ENCODE data around the gene TBC1D13. TPM values are rescaled to one million over a fixed set of nuclear protein-coding genes. Genes with fewer than 3 reads are reported as not detected.

The TBC1D13 gene
- total and polyA plus RNA-seq, 10 of the 15 experiments (the other 5 are each of a cell fraction or from before 2014, with no cell fraction given) = 3.0 to 23.1 (median 16.5) TPM

GRCh38 chr9:128798896-128799295, 11.8 kb downstream of the TBC1D13 start (continued):
- TF ChIP-seq BCL3 (IDR thresholded peaks at IDR 0.05; ENCODE audit: borderline replicate concordance, insufficient read depth, low read depth, low read length, poor library complexity, severe bottlenecking) (no peak), ZNF592 (IDR thresholded peaks at IDR 0.05) (no peak), POU2F2 (IDR thresholded peaks at IDR 0.05; ENCODE audit: borderline replicate concordance, low read depth, low read length) (no peak), CHD4 (IDR thresholded peaks at IDR 0.05) (no peak), MTA3 (IDR thresholded peaks at IDR 0.05; ENCODE audit: borderline replicate concordance, low read length) (no peak)

GRCh38 chr9:128800061-128800460, 13.0 kb downstream of the TBC1D13 start:
- no peak overlapping the region for H3K9ac ChIP-seq (ENCODE audit: control insufficient read depth, insufficient read depth, low read length)
- H3K36me3 ChIP-seq (ENCODE audit: control insufficient read depth in 2 of 2, insufficient read depth in 2 of 2, low read length in 1 of 2) = peaks cover 15 to 18% of the 10 kb centered on the region in 2 experiments
- H3K4me1 ChIP-seq (ENCODE audit: control insufficient read depth, insufficient read depth, low read length) = no peaks in the 10 kb centered on the region
- ChIA-PET SMC1A (ENCODE audit: uncharacterized antibody, unreplicated experiment) (interaction anchor here (0.6 kb wide), 1 partner anchor 8 kb away, joined by 3 read pairs; no protein-coding TSS in a partner anchor), POLR2A (no interaction called here), RAD21 (ENCODE audit: unreplicated experiment) (no interaction called here), CTCF (no interaction called here)
- TF ChIP-seq NFYA (IDR thresholded peaks at IDR 0.05; ENCODE audit: borderline replicate concordance, low read depth, low read length) (no peak), ATF2 (IDR thresholded peaks at IDR 0.05; ENCODE audit: low read length) (no peak), HCFC1 (IDR thresholded peaks at IDR 0.05; ENCODE audit: low read length) (no peak), EGR1 (IDR thresholded peaks at IDR 0.05; ENCODE audit: borderline replicate concordance in 1 of 2, low read depth in 2 of 2, low read length in 2 of 2) (no peak), FOS (IDR thresholded peaks at IDR 0.05; ENCODE audit: borderline replicate concordance, extremely low read depth, insufficient read length) (no peak), SMAD1 (IDR thresholded peaks at IDR 0.05; ENCODE audit: low read depth, partially characterized antibody) (no peak), USF1 (IDR thresholded peaks at IDR 0.05; ENCODE audit: borderline replicate concordance, extremely low read length, insufficient read depth, low read depth, low read length) (no peak)
- H3K27ac ChIP-seq (ENCODE audit: control insufficient read depth, insufficient read depth) = no peak overlapping the region
- WGBS (ENCODE audit: insufficient coverage, insufficient replicate concordance, low lambda C conversion rate, missing lambda C conversion rate) = 98% methylated on average over 7 of the region's 7 CpGs
- no TSS peak for BruUV-seq (replicated peaks)
- no peak overlapping the region for H3K4me2 ChIP-seq (ENCODE audit: control insufficient read depth, insufficient read depth)
- DNase-seq (ENCODE audit: low read depth, low spot score) (no peak), ATAC-seq (no peak), FAIRE-seq (no peak)
- no peak overlapping the region for H3K4me3 ChIP-seq
- no peaks in the 10 kb centered on the region for H3K9me3 ChIP-seq (replicated peaks; ENCODE audit: control insufficient read depth, insufficient read depth, low read length)
- intact Hi-C loops (cut with micrococcal nuclease; ENCODE audit: unreplicated experiment) (no loop called here), in situ Hi-C loops (cut with MboI) (no loop called here)
- H3K79me2 ChIP-seq (ENCODE audit: control insufficient read depth, insufficient read depth, low read length) = no peaks in the 10 kb centered on the region
- H2AFZ ChIP-seq (ENCODE audit: control insufficient read depth, low read depth, low read length) = no peak overlapping the region
- no peaks in the 10 kb centered on the region for H3K27me3 ChIP-seq (replicated peaks in 1 of 2; ENCODE audit: control insufficient read depth in 2 of 2, insufficient read depth in 2 of 2, low read length in 1 of 2)
- no peaks in the 10 kb centered on the region for H4K20me1 ChIP-seq (ENCODE audit: control insufficient read depth, insufficient read depth)
